GM18861 (cell line): Measurements from ENCODE around the gene GABRB1.

Experiments
- ATAC-seq: cut with Tn5 transposase; IDR thresholded peaks from one replicate; pipeline ENCODE4 v1.9.1; 2021; ENCODE audit not compliant: unreplicated experiment

GABRB1 gene

GRCh38 chr4:47463235-47463956, 432.0 kb downstream of the GABRB1 start, which contains the start of gene COMMD8:
Gene COMMD8 (minus strand): TSS chr4:47463702. CDS start chr4:47463651, 51 bp downstream.
- ATAC-seq, result peak; percentile 75

- ATAC-seq, result peak; percentile 41
These were observed 433.6 kb downstream of the GABRB1 start for GRCh38 chr4:47465004-47465403.

GRCh38 chr4:47466056-47466785, 434.9 kb downstream of the GABRB1 start:
- no peak for ATAC-seq

- ATAC-seq, result no peak
These were observed 437.5 kb downstream of the GABRB1 start for GRCh38 chr4:47468706-47469365.

GRCh38 chr4:47469951-47470350, 438.6 kb downstream of the GABRB1 start:
- ATAC-seq, result no peak

GRCh38 chr4:47471064-47471463, 439.7 kb downstream of the GABRB1 start:
- ATAC-seq, result no peak

GRCh38 chr4:47471591-47471990, 440.2 kb downstream of the GABRB1 start:
- ATAC-seq, result no peak

- no peak for ATAC-seq
These were observed 441.9 kb downstream of the GABRB1 start for GRCh38 chr4:47473141-47473750.

GRCh38 chr4:47474799-47475198, 443.4 kb downstream of the GABRB1 start:
- no peak for ATAC-seq

GRCh38 chr4:47475411-47475810, 444.0 kb downstream of the GABRB1 start:
- no peak for ATAC-seq
